GM12873 (cell line): ENCODE results near the gene GRAP2.

Source experiments
- CTCF ChIP-seq: IDR thresholded peaks from 2 replicates; pipeline ENCODE4 v1.5.1; 2012; ENCODE audit warnings: low read depth, mild to moderate bottlenecking, moderate library complexity, low read length, control low read depth; ENCODE audit not compliant: insufficient read depth; ENCODE audit errors: missing control alignments

GRAP2 gene

GRCh38 chr22:39990686-39991085 lies 89.8 kb downstream of the GRAP2 start:
- no peak for TF ChIP-seq CTCF

- TF ChIP-seq CTCF = no peak
Observed at GRCh38 chr22:39991159-39991860, 90.4 kb downstream of the GRAP2 start.

DNA sequence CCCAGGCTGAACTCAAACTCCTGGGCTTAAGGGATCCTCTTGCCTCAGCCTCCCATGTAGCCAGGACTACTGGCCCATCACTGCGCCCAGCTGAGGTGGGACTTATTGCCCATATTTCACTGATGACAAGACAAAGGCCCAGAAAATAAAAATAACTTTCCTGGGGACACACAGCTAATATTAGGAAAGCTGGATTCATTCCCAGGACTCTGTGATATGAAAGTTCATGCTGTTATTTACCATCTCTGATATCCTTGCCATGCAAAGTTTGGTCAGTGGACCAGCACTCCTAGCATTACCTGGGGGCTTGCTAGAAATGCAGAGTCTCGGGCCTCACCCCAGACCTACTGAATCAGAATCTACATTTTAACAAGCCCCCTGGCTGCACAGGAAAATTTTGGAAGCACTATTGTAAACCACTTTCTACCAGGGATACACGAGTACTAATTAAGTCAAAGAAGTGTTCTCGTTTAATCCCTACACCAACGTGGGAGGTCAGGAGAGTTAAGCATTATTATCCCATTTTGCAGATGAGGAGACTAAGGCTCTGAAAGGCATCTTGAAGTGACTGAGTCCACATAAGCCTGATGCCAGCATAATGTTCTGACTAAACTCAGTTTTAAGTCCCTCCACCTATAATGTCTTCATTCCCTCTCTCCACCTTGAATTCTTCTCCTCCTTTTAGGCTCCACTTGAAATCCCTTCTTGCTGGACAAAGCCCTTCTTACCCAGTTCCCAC lies 91.4 kb downstream of the GRAP2 start:
- TF ChIP-seq CTCF = no peak

DNA sequence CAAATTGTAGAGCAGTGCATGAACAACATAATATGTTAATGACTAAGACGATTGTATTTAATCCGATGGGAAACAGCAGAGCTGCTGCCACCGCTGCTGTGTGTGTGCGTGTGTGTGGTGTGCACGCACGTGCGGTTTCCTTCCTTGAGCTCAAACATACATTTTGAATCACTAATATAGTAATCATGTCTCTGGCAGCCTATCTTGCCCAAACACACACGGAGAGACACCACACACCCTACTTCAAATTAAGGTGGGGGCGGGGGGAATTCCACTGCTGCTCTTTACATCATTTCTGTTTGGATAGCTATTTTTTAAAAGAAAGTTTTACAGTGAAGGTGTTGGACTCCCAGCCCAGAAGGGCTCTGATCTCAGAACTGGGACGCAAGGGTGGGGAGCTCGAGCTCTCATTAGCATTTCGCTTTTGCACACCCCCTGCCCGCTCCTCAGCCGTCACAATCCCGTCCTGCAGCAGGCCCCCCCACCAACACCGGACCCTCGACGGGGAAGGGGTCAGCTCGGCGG lies 93.2 kb downstream of the GRAP2 start:
- TF ChIP-seq CTCF = no peak

DNA sequence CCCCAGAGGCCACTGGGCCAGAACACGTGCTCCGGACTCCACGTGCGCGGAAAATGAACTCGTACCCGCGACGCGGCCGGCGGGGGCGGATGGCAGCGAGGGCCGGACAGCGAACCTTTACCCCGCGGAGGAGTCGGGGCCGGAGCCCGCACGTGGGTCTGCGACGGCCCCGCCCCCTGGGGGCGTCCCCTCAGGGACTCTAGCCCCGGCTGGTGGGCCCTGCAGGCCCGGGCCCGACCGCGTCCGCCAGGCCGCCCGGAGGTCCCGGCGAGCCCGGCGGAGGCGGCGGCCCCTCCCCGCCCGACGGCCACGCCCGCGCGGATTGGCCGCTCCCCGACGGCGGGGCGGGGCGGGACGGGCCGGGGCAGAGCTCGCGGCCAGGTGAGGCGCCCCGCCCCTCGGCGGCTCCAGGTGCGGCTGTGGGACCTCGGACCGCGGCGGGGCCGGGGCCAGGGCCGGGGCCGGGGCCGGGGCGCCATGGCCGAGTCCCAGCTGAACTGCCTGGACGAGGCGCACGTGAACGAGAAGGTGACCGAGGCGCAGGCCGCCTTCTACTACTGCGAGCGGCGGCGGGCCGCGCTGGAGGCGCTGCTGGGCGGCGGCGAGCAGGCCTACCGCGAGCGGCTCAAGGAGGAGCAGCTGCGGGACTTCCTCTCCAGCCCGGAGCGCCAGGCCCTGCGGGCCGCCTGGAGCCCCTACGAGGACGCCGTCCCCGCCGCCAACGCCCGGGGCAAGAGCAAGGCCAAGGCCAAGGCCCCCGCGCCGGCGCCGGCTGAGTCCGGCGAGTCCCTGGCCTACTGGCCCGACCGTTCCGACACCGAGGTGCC lies 93.9 kb downstream of the GRAP2 start, which contains the start of gene FAM83F:
TSS of gene FAM83F (plus strand) at position 389 of the 827 bp plus-strand sequence. CDS start at position 478, 89 bp downstream.
- no peak for TF ChIP-seq CTCF

DNA sequence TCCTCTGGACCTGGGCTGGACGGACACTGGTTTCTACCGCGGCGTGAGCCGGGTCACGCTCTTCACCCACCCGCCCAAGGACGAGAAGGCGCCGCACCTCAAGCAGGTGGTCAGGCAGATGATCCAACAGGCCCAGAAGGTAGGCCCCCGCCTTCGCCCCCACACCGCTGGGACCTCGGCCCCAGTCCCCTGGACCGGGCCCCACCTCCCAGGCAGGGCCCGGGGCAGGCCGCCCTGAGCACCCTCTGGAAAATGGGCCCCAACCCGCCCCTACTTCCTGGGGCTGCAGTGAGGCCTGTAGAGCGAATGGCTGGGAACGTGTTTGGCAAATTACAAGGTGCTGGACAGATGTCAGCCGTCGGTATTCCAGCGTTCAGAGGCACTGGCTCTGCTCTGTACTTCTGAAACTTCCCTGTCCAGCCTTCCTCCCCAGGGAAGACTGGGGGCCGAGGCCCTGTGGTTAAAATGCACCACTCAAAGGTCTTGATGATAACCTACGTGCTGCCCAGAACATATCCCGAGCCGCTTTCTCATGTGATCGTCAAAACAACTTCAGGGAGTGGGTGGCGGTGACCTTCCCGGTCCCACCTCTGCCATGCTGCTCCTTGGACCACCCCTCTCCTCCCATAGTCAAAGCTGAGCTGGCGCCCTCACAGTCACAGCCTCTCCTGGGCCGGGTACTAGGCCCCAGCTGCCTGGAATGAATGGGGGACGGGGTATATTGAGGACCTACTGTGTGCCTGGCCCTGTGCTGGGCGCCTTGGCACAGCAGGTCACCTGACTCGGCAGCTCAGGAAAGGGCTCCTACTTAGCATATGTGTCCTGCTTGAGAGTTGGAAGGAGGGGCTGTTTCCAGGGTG lies 94.7 kb downstream of the GRAP2 start:
- no peak for TF ChIP-seq CTCF
